Measurements from ENCODE around the gene CAVIN3.

CAVIN3 gene

DNA sequence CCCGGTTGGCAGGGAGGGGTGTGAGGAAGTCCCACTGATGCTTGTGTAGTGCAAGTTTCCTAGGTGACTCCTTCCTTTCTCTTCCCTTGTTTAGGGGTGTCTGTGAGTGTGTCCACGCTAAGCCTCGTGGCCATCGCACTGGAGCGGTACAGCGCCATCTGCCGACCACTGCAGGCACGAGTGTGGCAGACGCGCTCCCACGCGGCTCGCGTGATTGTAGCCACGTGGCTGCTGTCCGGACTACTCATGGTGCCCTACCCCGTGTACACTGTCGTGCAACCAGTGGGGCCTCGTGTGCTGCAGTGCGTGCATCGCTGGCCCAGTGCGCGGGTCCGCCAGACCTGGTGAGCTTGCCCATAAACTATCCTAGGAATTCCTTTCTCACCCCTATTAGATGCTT is 50.3 kb downstream of the CAVIN3 start:
- DNase-seq (ENCODE audit: low read depth) = no peak
